ENCODE results near the gene DTNB.

DTNB gene

GRCh38 chr2:25361261-25362048 is 311.9 kb downstream of the DTNB start:
- TF ChIP-seq CTCF (IDR thresholded peaks at IDR 0.05; ENCODE audit: insufficient read depth, low read depth, low read length, missing control alignments): no peak
- peak overlapping the region; percentile 13 for H3K4me3 ChIP-seq (ENCODE audit: low read length)
- DNase-seq (ENCODE audit: low read depth): no peak

GRCh38 chr2:25358836-25359235 is 314.5 kb downstream of the DTNB start:
- H3K4me3 ChIP-seq (ENCODE audit: low read length): no peak overlapping the region
- TF ChIP-seq CTCF (IDR thresholded peaks at IDR 0.05; ENCODE audit: insufficient read depth, low read depth, low read length, missing control alignments): no peak
- no peak for DNase-seq (ENCODE audit: low read depth)

GRCh38 chr2:25358249-25358815 is 315.0 kb downstream of the DTNB start:
- TF ChIP-seq CTCF (IDR thresholded peaks at IDR 0.05; ENCODE audit: insufficient read depth, low read depth, low read length, missing control alignments): no peak
- no peak overlapping the region for H3K4me3 ChIP-seq (ENCODE audit: low read length)
- DNase-seq (ENCODE audit: low read depth): no peak

GRCh38 chr2:25356088-25356487 is 317.3 kb downstream of the DTNB start:
- DNase-seq (ENCODE audit: low read depth): no peak
- no peak for TF ChIP-seq CTCF (IDR thresholded peaks at IDR 0.05; ENCODE audit: insufficient read depth, low read depth, low read length, missing control alignments)
- H3K4me3 ChIP-seq (ENCODE audit: low read length): no peak overlapping the region

GRCh38 chr2:25355270-25355669 is 318.1 kb downstream of the DTNB start:
- no peak for DNase-seq (ENCODE audit: low read depth)
- no peak for TF ChIP-seq CTCF (IDR thresholded peaks at IDR 0.05; ENCODE audit: insufficient read depth, low read depth, low read length, missing control alignments)

GRCh38 chr2:25354116-25354515 is 319.3 kb downstream of the DTNB start:
- no peak for TF ChIP-seq CTCF (IDR thresholded peaks at IDR 0.05; ENCODE audit: insufficient read depth, low read depth, low read length, missing control alignments)
- no peak for DNase-seq (ENCODE audit: low read depth)
- no peak overlapping the region for H3K4me3 ChIP-seq (ENCODE audit: low read length)

More at GRCh38 chr2:25355270-25355669, 318.1 kb downstream of the DTNB start:
- H3K4me3 ChIP-seq (ENCODE audit: low read length): no peak overlapping the region

All from epithelial cell of esophagus (primary cell).